ENCODE measurements around the gene BCAS1. TPM values are rescaled to one million over a fixed set of nuclear protein-coding genes. Genes with fewer than 3 reads are reported as not detected.
A peak's percentile ranks its signal among the peaks of the same experiment; 100 is the strongest.

Gene BCAS1
- total RNA-seq, 1 experiment from 2014 or later = 0.11 TPM

DNA sequence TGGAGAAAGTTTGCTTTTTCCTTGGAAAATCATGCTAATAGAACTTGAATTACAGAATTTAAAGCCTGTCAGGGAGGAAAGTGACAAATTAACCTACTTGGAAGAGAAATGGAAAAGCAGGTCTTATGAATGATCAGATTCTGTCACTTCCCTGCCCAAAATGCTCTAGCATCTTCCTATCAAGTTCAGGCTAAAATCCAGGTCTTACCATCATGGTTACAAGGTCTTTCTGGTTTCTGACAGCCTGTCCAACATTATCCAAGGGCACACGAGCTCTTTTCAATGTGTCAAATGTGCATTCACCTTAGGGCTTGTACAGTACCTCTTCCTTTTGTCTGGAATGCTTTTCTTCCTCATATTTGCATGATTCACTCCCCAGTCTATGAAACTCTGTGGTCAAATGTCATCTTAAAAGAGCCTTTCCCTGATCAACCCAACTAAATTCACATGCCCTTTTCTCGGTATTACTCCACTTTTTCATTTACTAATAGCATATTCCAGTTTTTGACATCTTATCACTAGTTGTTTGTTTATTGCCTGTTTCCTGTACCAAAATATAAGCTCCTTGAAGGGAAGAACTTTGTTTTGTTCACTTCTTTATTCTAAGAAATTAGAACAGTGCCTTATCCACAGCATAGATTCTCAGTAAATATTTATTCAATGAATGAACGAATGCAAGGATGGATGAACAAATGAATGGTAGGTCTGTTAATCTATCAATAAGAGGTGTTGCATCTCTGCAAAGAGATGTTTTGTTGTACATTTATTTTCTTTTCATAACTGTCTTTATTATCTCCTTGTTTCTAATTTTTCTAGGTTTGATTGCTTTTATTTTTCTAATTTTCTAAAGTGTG is 139.5 kb downstream of the BCAS1 start:
- Histone ChIP-seq H3K9me3 (ENCODE audit: low read length) (no peaks in the 10 kb centered on the region), H3K4me3 (ENCODE audit: low read length) (no peak overlapping the region), H4K20me1 (ENCODE audit: insufficient read depth, low read depth, low read length) (no peaks in the 10 kb centered on the region), H3K4me1 (ENCODE audit: low read length) (peaks cover 27% of the 10 kb centered on the region), H3K4me2 (ENCODE audit: low read depth, low read length, poor library complexity, severe bottlenecking) (no peak overlapping the region), H3K36me3 (ENCODE audit: insufficient read depth, low read length) (no peaks in the 10 kb centered on the region), H3K27ac (ENCODE audit: low read length) (no peak overlapping the region), H3K27me3 (ENCODE audit: low read length) (no peaks in the 10 kb centered on the region), H3K9me2 (replicated peaks; ENCODE audit: insufficient read depth, low read length) (no peaks in the 10 kb centered on the region), H3K9ac (ENCODE audit: low read length) (no peak overlapping the region), H3K79me2 (ENCODE audit: low read length) (no peaks in the 10 kb centered on the region), H2AFZ (ENCODE audit: low read length) (no peak overlapping the region)
- no peak for DNase-seq

DNA sequence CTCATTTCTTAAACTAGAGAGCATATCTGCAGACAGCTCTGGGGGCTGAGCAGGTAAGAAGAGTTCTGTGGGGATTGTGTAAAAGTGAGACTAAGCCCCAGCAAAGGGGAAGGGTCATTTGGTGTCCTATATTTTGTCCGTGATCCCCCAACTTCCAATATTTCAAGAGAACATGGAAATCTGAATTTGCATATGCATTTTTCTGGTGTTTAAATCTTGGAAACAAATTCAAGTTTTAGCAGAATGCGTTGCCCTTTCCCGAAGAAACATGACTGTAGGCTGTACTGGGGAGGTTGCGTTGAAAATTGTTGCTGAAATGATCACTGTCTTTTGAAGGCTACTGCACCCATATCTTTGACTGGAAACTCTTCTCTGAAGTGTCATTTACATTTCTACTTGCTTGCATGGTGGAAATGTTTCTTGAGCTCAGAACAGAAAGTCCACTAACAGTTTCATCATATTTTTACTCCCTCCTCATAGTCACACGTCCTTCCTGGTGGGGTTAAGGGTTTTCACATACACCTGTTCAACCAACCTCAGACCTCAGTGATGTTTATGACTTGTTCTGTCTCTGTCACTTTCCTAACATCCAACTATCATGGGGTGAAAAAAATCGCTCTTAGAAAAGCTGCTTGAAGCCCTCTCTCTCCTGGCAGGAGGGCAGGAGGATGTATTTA is 140.3 kb downstream of the BCAS1 start:
- Histone ChIP-seq H3K27me3 (ENCODE audit: low read length) (no peaks in the 10 kb centered on the region), H3K79me2 (ENCODE audit: low read length) (no peaks in the 10 kb centered on the region), H2AFZ (ENCODE audit: low read length) (no peak overlapping the region), H3K9me2 (replicated peaks; ENCODE audit: insufficient read depth, low read length) (no peaks in the 10 kb centered on the region), H3K4me1 (ENCODE audit: low read length) (peaks cover 32% of the 10 kb centered on the region), H3K4me2 (ENCODE audit: low read depth, low read length, poor library complexity, severe bottlenecking) (no peak overlapping the region), H3K9me3 (ENCODE audit: low read length) (no peaks in the 10 kb centered on the region), H3K27ac (ENCODE audit: low read length) (no peak overlapping the region), H3K9ac (ENCODE audit: low read length) (no peak overlapping the region), H4K20me1 (ENCODE audit: insufficient read depth, low read depth, low read length) (no peaks in the 10 kb centered on the region), H3K36me3 (ENCODE audit: insufficient read depth, low read length) (no peaks in the 10 kb centered on the region), H3K4me3 (ENCODE audit: low read length) (no peak overlapping the region)
- no peak for DNase-seq

DNA sequence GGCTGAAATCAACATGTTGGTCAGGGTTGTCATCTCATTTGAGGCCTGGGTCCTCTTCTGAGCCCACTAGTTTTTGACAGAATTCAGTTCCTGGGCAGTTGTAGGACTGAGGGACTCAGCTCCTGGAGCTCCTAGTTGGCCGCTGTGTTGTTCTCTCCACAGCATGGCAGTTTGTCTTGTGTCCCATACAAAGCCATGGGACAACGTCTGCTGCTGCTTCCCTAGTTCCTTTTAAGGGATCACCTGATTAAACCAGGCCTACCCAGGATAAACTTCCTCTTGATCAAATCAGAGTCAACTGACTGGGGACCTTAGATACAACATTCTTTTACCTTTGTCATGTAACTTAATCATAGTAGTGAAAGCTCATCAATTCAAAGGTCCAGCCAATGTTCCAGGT is 141.0 kb downstream of the BCAS1 start:
- Histone ChIP-seq H4K20me1 (ENCODE audit: insufficient read depth, low read depth, low read length) (no peaks in the 10 kb centered on the region), H3K4me2 (ENCODE audit: low read depth, low read length, poor library complexity, severe bottlenecking) (no peak overlapping the region), H3K79me2 (ENCODE audit: low read length) (no peaks in the 10 kb centered on the region), H3K27me3 (ENCODE audit: low read length) (no peaks in the 10 kb centered on the region), H3K36me3 (ENCODE audit: insufficient read depth, low read length) (no peaks in the 10 kb centered on the region), H3K4me1 (ENCODE audit: low read length) (peaks cover 26% of the 10 kb centered on the region), H3K27ac (ENCODE audit: low read length) (no peak overlapping the region), H2AFZ (ENCODE audit: low read length) (no peak overlapping the region), H3K4me3 (ENCODE audit: low read length) (no peak overlapping the region), H3K9me3 (ENCODE audit: low read length) (no peaks in the 10 kb centered on the region), H3K9me2 (replicated peaks; ENCODE audit: insufficient read depth, low read length) (no peaks in the 10 kb centered on the region), H3K9ac (ENCODE audit: low read length) (no peak overlapping the region)
- no peak for DNase-seq

DNA sequence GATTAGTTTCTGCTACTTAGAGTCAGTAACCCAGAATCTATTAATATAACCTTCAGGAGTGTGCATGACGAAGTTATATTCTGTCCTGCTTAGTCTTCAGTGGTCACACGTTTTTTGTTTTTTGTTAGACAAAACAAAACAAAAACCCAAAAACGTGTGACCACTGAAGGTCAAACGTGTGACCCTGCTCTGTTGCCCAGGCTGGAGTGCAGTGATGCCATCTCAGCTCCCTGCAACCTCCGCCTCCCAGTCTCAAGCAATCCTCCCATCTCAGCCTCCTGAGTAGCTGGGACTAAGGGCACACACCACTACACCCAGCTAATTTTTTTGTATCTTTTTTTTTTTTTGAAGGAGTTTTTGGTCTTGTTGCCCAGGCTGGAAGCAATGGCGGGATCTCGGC is 142.4 kb downstream of the BCAS1 start:
- H3K9me2 ChIP-seq (replicated peaks; ENCODE audit: insufficient read depth, low read length) = no peaks in the 10 kb centered on the region
- no peaks in the 10 kb centered on the region for H4K20me1 ChIP-seq (ENCODE audit: insufficient read depth, low read depth, low read length)
- H3K27me3 ChIP-seq (ENCODE audit: low read length) = no peaks in the 10 kb centered on the region
- DNase-seq = no peak
- H3K9ac ChIP-seq (ENCODE audit: low read length) = no peak overlapping the region
- no peak overlapping the region for H3K4me2 ChIP-seq (ENCODE audit: low read depth, low read length, poor library complexity, severe bottlenecking)
- H3K27ac ChIP-seq (ENCODE audit: low read length) = no peak overlapping the region
- H3K4me3 ChIP-seq (ENCODE audit: low read length) = no peak overlapping the region
- no peaks in the 10 kb centered on the region for H3K9me3 ChIP-seq (ENCODE audit: low read length)
- H3K4me1 ChIP-seq (ENCODE audit: low read length) = peaks cover 29% of the 10 kb centered on the region
- no peaks in the 10 kb centered on the region for H3K79me2 ChIP-seq (ENCODE audit: low read length)
- no peaks in the 10 kb centered on the region for H3K36me3 ChIP-seq (ENCODE audit: insufficient read depth, low read length)
- H2AFZ ChIP-seq (ENCODE audit: low read length) = no peak overlapping the region

DNA sequence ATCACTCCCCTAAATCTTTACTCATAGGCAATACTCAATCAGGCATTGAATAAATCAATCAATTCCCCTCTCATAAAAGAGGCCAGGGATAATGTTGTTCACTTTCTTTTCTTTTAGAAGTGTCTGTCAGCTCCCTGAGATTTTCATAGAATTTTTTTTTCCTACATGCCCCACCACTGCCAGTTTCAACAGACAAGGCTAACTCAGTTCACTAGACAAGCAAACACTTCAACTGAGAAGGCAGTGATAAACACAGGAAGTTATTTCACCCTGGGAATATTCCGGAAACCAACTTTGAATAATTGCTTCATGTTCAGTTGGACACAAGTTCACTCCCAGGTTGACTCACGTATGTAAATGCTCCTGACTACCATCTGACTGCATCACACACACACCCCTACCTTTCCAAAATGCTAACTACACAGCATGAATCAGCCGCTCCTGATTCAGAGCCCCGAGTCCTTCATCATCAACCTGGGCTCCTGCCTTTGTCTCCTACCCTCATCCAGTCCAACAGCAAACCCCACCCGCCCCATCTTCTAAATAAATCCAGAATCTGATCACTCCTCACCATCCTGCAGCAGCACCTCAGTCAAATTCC is 143.9 kb downstream of the BCAS1 start:
- H3K79me2 ChIP-seq (ENCODE audit: low read length) = no peaks in the 10 kb centered on the region
- H3K9ac ChIP-seq (ENCODE audit: low read length) = 0 out of 2 replicates have a peak overlapping the region, but pooled peaks have one; percentile 24
- peak; percentile 86 for DNase-seq
- peak overlapping the region; percentile 41 for H3K27ac ChIP-seq (ENCODE audit: low read length)
- H3K4me2 ChIP-seq (ENCODE audit: low read depth, low read length, poor library complexity, severe bottlenecking) = peak overlapping the region; percentile 33
- H3K9me2 ChIP-seq (replicated peaks; ENCODE audit: insufficient read depth, low read length) = no peaks in the 10 kb centered on the region
- peaks cover 38% of the 10 kb centered on the region for H3K4me1 ChIP-seq (ENCODE audit: low read length)
- no peaks in the 10 kb centered on the region for H3K36me3 ChIP-seq (ENCODE audit: insufficient read depth, low read length)
- H3K9me3 ChIP-seq (ENCODE audit: low read length) = no peaks in the 10 kb centered on the region
- no peak overlapping the region for H2AFZ ChIP-seq (ENCODE audit: low read length)
- no peaks in the 10 kb centered on the region for H3K27me3 ChIP-seq (ENCODE audit: low read length)
- H3K4me3 ChIP-seq (ENCODE audit: low read length) = no peak overlapping the region
- H4K20me1 ChIP-seq (ENCODE audit: insufficient read depth, low read depth, low read length) = no peaks in the 10 kb centered on the region

DNA sequence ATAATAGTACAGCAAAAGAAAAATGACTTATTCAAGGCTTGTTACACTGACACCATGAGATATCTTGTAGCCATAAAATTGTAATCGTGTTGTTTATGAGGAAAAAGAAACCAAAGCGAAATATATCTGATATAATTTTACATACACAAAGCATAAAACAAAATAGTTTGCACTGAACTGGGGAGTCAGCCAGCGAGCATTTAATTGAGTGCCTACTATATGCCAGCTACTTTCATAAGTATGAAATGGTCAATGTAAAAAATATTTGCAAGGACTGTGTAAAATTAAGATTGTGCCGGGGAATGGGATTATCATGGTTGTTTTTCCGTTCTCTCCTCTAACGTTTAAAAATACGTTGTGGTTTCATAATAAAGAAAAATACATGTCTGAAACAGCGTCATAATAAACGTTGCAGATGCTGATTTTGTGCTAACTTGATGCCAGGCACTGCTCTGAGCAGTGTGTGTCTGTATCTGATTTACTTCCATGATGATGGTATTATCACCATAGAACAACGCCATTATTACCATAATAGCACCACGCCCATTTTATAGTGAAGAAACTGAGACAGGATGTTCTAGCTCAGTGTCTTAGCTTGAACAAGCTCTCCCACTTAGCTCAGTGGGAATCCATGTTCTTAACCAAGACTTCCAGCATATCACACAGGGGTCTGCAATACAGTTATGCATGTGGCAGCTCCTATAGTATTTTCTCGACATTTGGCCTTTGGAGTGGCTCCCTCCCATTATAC is 144.6 kb downstream of the BCAS1 start:
- no peaks in the 10 kb centered on the region for H3K79me2 ChIP-seq (ENCODE audit: low read length)
- no peaks in the 10 kb centered on the region for H3K9me2 ChIP-seq (replicated peaks; ENCODE audit: insufficient read depth, low read length)
- peak overlapping the region; percentile 41 for H3K27ac ChIP-seq (ENCODE audit: low read length)
- peaks cover 38% of the 10 kb centered on the region for H3K4me1 ChIP-seq (ENCODE audit: low read length)
- H3K27me3 ChIP-seq (ENCODE audit: low read length) = no peaks in the 10 kb centered on the region
- no peaks in the 10 kb centered on the region for H4K20me1 ChIP-seq (ENCODE audit: insufficient read depth, low read depth, low read length)
- H3K4me2 ChIP-seq (ENCODE audit: low read depth, low read length, poor library complexity, severe bottlenecking) = peak overlapping the region; percentile 33
- DNase-seq = peak; percentile 63
- H3K36me3 ChIP-seq (ENCODE audit: insufficient read depth, low read length) = no peaks in the 10 kb centered on the region
- no peaks in the 10 kb centered on the region for H3K9me3 ChIP-seq (ENCODE audit: low read length)
- H2AFZ ChIP-seq (ENCODE audit: low read length) = peak overlapping the region; percentile 8; the same call in 1 of the 2 replicates
- H3K4me3 ChIP-seq (ENCODE audit: low read length) = no peak overlapping the region
- no peak overlapping the region for H3K9ac ChIP-seq (ENCODE audit: low read length)

DNA sequence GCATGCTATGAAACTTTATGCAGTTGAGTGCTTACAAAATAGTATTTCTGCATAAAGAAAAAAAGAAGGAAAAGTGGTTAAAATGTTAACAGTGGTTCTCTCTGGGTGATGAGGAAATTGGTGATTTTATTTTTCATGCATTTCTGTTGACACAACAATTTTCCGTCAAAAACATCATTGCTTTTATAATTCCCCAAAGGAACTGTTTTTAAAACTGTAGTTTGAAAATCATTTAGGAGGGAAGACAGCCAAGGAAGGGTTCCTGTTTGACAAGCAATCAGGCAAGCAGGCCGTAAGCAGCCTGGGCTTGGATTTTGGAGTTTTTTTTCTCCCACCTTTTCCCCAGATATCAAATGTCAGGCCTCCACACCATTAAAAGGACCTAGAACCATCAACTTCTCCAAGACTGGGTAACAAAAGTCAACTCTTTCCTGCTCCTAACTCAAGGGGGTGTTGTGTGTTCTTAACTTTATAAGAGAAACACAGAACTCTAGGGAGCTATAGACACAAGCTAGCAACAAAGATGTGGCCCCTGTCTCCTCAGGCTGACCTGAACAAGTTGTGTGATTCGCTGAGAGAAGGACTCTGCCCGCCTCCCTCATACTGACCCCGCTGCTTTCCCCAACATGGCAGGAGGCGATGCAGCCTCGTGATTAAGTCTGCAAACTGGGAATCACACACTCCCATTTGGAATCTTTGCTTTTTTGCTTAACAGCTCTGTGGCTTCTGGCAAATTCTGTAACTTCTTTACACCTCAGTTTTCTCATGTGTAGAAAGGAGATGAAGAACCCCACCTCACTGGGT is 146.6 kb downstream of the BCAS1 start:
- Histone ChIP-seq H3K4me3 (ENCODE audit: low read length) (no peak overlapping the region), H3K4me1 (ENCODE audit: low read length) (peaks cover 38% of the 10 kb centered on the region), H3K9me3 (ENCODE audit: low read length) (no peaks in the 10 kb centered on the region), H3K9me2 (replicated peaks; ENCODE audit: insufficient read depth, low read length) (no peaks in the 10 kb centered on the region), H2AFZ (ENCODE audit: low read length) (no peak overlapping the region), H3K27ac (ENCODE audit: low read length) (peak overlapping the region; percentile 49), H3K27me3 (ENCODE audit: low read length) (no peaks in the 10 kb centered on the region), H3K36me3 (ENCODE audit: insufficient read depth, low read length) (no peaks in the 10 kb centered on the region), H3K4me2 (ENCODE audit: low read depth, low read length, poor library complexity, severe bottlenecking) (peak overlapping the region; percentile 27), H3K9ac (ENCODE audit: low read length) (no peak overlapping the region), H4K20me1 (ENCODE audit: insufficient read depth, low read depth, low read length) (no peaks in the 10 kb centered on the region), H3K79me2 (ENCODE audit: low read length) (no peaks in the 10 kb centered on the region)
- no peak for DNase-seq

All from Karpas-422 (cell line).